A673 (cell line): Measurements from ENCODE around the gene KIF2A. TPM values are rescaled to one million over a fixed set of nuclear protein-coding genes. Genes with fewer than 3 reads are reported as not detected.

Source experiments
- BruUV-seq: library from RNA; stranded (reverse); fragments of 400-500 nt; replicated peaks from 2 replicates; lab custom pipeline; 2021; lab: Mats Ljungman, UMichigan
- CTCF ChIA-PET: fragments of 300-600 bp; sonication (Branson Sonifier 250); formaldehyde crosslinking; loops from one replicate; lab custom pipeline; 2022; ENCODE audit warnings: antibody characterized with exemption; lab: Charles Lee
- POLR2A ChIA-PET: fragments of 300-600 bp; sonication (Branson Sonifier 250); formaldehyde crosslinking; loops from one replicate; lab custom pipeline; 2022; ENCODE audit warnings: antibody characterized with exemption; ENCODE audit not compliant: low non-redundant PET; lab: Charles Lee
- DNase-seq: peaks from one replicate; pipeline ENCODE4 v3.0.0-alpha.2; 2015; ENCODE audit warnings: low spot score
- H3K27ac ChIP-seq: fragments of 200-600 bp; sonication (generic); 2 replicates; pipeline ENCODE4 v1.5.1; 2016; ENCODE audit warnings: mixed run types, low read depth, mild to moderate bottlenecking, mixed read lengths, antibody characterized with exemption, low read length; ENCODE audit not compliant: poor library complexity, severe bottlenecking
- H3K27me3 ChIP-seq: fragments of 200-600 bp; sonication (generic); replicated peaks from 2 replicates; pipeline ENCODE4 v1.6.1; 2017; ENCODE audit warnings: mixed run types, low read depth, mild to moderate bottlenecking, mixed read lengths, antibody characterized with exemption, low read length; ENCODE audit not compliant: insufficient read depth, poor library complexity
- H3K36me3 ChIP-seq: fragments of 200-600 bp; sonication (generic); 2 replicates; pipeline ENCODE4 v1.6.1; 2016; ENCODE audit warnings: mixed run types, mild to moderate bottlenecking, mixed read lengths, antibody characterized with exemption, low read length; ENCODE audit not compliant: insufficient read depth, poor library complexity, severe bottlenecking
- H3K4me1 ChIP-seq: fragments of 200-600 bp; sonication (generic); 2 replicates; pipeline ENCODE4 v1.6.1; 2017; ENCODE audit warnings: mixed run types, mild to moderate bottlenecking, mixed read lengths, antibody characterized with exemption, low read length; ENCODE audit not compliant: insufficient read depth, poor library complexity, severe bottlenecking
- H3K4me3 ChIP-seq: fragments of 200-600 bp; sonication (generic); 2 replicates; pipeline ENCODE4 v1.5.1; 2016; ENCODE audit warnings: low read depth, mixed run types, mild to moderate bottlenecking, mixed read lengths, low read length; ENCODE audit not compliant: poor library complexity, severe bottlenecking
- H3K9me3 ChIP-seq: fragments of 200-600 bp; sonication (generic); 2 replicates; pipeline ENCODE4 v1.6.1; 2016; ENCODE audit warnings: mixed run types, low read depth, mild to moderate bottlenecking, mixed read lengths, antibody characterized with exemption, low read length; ENCODE audit not compliant: poor library complexity, severe bottlenecking
- EZH2 ChIP-seq: fragments of 200-600 bp; sonication (generic); IDR thresholded peaks from 2 replicates; pipeline ENCODE4 v1.6.1; 2017; ENCODE audit warnings: borderline replicate concordance, low read depth, mild to moderate bottlenecking, mixed read lengths, antibody characterized with exemption, low read length; ENCODE audit not compliant: poor library complexity, severe bottlenecking
- intact Hi-C: fragments of 100-400 bp; cut with micrococcal nuclease; formaldehyde crosslinking; loops from one replicate; pipeline ENCODE4 v1.10.0; 2022; ENCODE audit not compliant: unreplicated experiment
- total RNA-seq: library from RNA; stranded (reverse); gene quantifications from 2 replicates; pipeline ENCODE4 v1.2.3, GENCODE V29; 2021
- TF ChIP-seq, protein P1 (sequence below): fragments of 300-800, 200-600 bp; sonication (generic); conservative IDR thresholded peaks from 2 replicates; pipeline ENCODE4 v1.5.1; 2017; ENCODE audit warnings: low read depth, mild to moderate bottlenecking, antibody characterized with exemption, low read length, moderate library complexity, mixed read lengths

The KIF2A gene
- total RNA-seq, 1 experiment from 2014 or later = 92.4 TPM

- Histone ChIP-seq H3K27me3 (no peaks in the 10 kb centered on the region), H3K4me1 (peaks cover 22% of the 10 kb centered on the region), H3K9me3 (no peaks in the 10 kb centered on the region), H3K4me3 (no peak overlapping the region), H3K27ac (no peak overlapping the region), H3K36me3 (no peaks in the 10 kb centered on the region)
- ChIA-PET CTCF (no interaction called here), POLR2A (no interaction called here)
- TF ChIP-seq, protein P1, sequence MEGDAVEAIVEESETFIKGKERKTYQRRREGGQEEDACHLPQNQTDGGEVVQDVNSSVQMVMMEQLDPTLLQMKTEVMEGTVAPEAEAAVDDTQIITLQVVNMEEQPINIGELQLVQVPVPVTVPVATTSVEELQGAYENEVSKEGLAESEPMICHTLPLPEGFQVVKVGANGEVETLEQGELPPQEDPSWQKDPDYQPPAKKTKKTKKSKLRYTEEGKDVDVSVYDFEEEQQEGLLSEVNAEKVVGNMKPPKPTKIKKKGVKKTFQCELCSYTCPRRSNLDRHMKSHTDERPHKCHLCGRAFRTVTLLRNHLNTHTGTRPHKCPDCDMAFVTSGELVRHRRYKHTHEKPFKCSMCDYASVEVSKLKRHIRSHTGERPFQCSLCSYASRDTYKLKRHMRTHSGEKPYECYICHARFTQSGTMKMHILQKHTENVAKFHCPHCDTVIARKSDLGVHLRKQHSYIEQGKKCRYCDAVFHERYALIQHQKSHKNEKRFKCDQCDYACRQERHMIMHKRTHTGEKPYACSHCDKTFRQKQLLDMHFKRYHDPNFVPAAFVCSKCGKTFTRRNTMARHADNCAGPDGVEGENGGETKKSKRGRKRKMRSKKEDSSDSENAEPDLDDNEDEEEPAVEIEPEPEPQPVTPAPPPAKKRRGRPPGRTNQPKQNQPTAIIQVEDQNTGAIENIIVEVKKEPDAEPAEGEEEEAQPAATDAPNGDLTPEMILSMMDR = no peak
- no peak for TF ChIP-seq EZH2
- DNase-seq = peak; percentile 9
- BruUV-seq = no TSS peak
- intact Hi-C loops = no loop called here
Observed at GRCh38 chr5:62331921-62332320, 25.9 kb downstream of the KIF2A start.

DNA sequence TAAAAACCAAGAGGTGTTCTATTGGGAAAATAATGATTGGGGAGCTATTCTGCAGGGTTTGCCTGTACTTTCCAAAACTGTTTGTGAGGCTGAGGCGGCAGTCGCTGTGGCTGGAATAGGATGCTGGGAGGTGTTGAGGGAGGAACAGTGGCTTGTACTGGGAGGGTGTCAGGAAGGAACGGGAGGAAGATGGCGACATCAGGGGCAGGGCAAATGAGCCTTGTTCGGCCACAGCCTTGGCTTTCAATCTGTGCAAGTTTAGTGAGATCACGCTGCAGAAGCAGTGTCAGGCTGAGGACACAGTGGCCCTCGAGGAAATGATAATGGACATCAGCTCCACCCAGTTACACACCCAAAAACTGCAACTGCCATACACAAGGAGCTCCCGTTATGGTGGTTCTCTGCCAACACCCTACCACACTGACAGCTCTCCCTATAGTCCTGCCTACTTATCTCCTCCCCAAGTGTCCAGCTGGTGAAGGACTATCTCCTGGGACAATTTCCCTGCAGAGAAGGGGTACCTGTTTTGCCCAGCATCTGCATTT lies 27.3 kb downstream of the KIF2A start:
- ChIA-PET CTCF (no interaction called here), POLR2A (no interaction called here)
- Histone ChIP-seq H3K4me1 (peaks cover 22% of the 10 kb centered on the region), H3K27ac (no peak overlapping the region), H3K36me3 (no peaks in the 10 kb centered on the region), H3K4me3 (no peak overlapping the region), H3K9me3 (no peaks in the 10 kb centered on the region), H3K27me3 (no peaks in the 10 kb centered on the region)
- TF ChIP-seq, protein P1 = no peak
- no peak for TF ChIP-seq EZH2
- intact Hi-C loops = no loop called here
- BruUV-seq = no TSS peak
- DNase-seq = no peak

DNA sequence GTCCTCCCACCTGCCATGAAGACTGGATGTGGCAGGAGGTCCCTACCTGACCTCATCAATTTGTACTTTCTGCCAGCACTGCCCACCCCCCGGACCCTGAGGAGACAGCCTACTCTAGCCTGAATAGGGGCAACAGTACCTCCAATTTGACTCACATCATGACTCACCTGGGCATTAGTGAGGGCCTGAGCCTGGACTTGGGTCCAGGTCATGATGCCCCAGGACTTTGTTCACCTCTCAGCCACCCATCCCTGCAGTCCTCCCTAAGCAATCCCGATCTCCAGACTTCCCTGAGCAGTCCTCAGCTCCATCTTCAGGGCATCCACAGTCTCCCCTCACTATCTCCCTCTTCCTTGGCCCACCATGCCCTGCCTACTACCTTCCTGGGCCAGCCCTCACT lies 28.1 kb downstream of the KIF2A start:
- H3K4me1 ChIP-seq = peaks cover 16% of the 10 kb centered on the region
- no peak overlapping the region for H3K27ac ChIP-seq
- CTCF ChIA-PET = no interaction called here
- no TSS peak for BruUV-seq
- DNase-seq = no peak
- no peak for TF ChIP-seq EZH2
- TF ChIP-seq, protein P1 = no peak
- no peaks in the 10 kb centered on the region for H3K27me3 ChIP-seq
- POLR2A ChIA-PET = no interaction called here
- no peaks in the 10 kb centered on the region for H3K36me3 ChIP-seq
- intact Hi-C loops = no loop called here
- H3K9me3 ChIP-seq = no peaks in the 10 kb centered on the region
- H3K4me3 ChIP-seq = no peak overlapping the region
